Head of caudate nucleus (tissue), 42 donors: Measurements from ENCODE around the gene CELSR2.
"Not testable (repeated sequence)": the region's sequence is repeated elsewhere in the genome, so short reads cannot be mapped to it uniquely, and the experiment has no call there.

Experiments used
- DNase-seq, 42 donors: peaks; one replicate each; pipeline versions ENCODE4 v3.0.0 to v3.0.0-alpha.2; 2020 to 2021; ENCODE audit warnings: mixed read lengths in 7 of 42
- intact Hi-C: fragments of 100-400 bp; cut with DNase I; formaldehyde crosslinking; loops from one replicate; pipeline ENCODE4 v1.15.0; 2022

Gene CELSR2

DNA sequence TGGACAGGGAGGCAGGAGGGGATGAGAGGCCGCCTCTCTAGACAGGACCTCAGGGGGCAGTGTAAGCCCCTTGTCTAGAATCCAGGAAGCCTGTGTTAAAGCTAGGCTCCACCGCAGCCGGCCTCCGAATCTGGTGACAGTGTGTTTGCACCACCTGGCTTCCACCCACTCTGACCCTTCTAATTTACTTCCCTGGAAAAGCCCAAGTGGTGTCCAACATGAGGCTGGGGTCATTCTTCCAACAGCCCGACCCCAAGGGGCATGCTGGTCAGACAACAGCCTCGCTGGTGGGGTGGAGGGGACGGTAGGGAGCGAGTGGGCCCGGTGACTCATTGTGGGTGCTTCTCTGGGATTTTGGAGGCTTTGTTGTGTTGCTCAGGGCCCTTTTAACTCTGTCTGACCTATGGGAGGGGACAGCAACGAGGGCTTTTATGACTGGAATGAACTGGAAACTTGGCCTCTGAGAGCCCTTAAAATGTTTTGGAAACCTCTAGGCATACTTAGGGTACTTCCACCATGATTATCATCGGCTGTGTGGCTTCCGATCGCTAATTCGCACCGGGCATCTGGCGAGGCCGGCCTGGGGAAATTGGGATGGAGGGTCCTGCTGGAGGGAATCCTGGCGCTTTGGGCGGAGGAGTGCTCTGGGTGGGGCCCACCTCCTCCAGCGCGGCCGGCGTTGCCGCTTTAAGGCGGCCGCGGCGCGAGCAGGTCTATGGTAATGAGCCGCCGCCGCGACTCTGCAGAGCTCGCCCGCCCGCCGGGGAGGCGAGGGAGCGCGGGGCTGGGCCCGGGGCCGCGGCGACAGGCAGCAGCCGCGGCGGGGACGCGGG is at the start of gene CELSR2:
Gene CELSR2 (plus strand): TSS at position 743 of the 833 bp plus-strand sequence. CDS start 541 bp downstream, outside the sequence.
- peak in 41 of 42 donors; percentile 56 to 91 (median 80) for DNase-seq
- intact Hi-C loops, result no loop called here

DNA sequence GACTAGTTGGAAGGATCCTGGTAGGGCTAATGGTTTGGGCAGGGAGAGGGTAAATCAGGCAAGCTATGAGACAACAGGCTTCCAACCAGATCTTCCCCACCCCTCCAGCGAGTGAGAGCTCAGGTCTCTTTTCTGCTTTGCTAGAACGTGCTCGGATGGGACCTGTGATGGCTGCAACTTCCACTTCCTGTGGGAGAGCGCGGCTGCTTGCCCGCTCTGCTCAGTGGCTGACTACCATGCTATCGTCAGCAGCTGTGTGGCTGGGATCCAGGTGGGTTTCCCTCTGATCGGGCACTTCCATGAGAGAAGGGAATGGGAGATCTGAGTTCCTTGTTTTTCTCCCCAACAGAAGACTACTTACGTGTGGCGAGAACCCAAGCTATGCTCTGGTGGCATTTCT is 49.6 kb upstream of the CELSR2 start:
- peak in 1 of 42 donors; percentile 13 for DNase-seq
- intact Hi-C loops, result loop anchor here (5.0 kb wide), 1 partner anchor 63 kb away; no protein-coding TSS in a partner anchor

GRCh38 chr1:109201123-109201703 is 48.1 kb upstream of the CELSR2 start:
- intact Hi-C loops, result loop anchor here (5.0 kb wide), 1 partner anchor 61 kb away; no protein-coding TSS in a partner anchor
- DNase-seq, result peak; percentile 54 to 94 (median 82)

DNA sequence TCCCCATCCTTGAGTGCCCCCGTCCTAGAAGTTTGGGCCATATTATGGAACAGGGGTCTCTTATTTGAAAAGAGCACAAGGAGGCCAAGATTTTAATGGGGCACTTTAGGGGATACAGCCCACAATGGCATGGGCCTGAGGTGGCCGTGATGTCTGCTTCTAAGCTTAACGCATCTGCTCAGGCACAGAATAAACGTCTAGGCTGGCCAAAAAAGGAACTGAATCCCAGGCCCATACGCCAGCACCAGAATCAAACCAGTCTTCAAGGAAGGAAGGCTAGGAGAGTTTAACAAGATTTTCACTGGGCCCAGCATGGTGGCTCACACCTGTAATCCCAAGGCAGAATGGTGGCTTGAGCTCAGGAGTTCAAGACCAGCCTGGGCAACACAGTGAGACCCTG is 44.9 kb upstream of the CELSR2 start:
- intact Hi-C loops, result loop anchor here (5.0 kb wide), 1 partner anchor 58 kb away; no protein-coding TSS in a partner anchor
- DNase-seq, result peak in 2 of 42 donors; percentile 23 to 35

GRCh38 chr1:109206339-109206738 is 43.0 kb upstream of the CELSR2 start:
- DNase-seq, result peak in 1 of 42 donors; percentile 5
- intact Hi-C loops, result no loop called here

DNA sequence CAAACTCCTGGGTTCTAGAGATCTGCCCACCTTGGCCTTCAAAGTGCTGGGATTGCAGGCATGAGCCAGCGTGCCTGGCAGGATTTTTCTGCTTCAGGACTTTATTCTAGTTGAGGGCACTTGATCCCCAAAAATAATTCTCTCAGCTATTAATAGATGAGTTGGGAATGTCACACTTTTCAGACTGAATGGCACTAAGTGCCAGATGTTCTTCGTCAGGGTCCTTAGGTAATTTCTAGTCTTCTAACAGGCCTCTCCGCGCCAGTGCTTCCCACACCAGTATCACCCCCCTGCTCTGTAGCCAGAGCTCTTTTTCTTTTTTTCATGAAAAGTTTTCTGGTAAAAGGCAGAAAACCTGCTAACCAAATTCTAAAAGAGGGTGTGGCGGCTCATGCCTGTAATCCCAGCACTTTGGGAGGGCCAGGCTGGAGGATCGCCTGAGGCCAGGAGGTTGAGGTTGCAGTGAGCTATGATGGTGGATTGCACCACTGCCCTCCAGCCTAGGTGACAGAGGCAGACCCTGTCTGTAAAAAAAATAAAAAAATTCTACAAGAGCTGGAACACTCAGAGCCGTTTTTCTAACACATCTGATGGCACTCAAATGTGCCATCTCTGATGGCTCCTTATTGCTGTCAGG is 41.8 kb upstream of the CELSR2 start:
- peak in 1 of 42 donors; percentile 17 for DNase-seq
- intact Hi-C loops, result no loop called here

- peak in 2 of 42 donors; percentile 7 to 31 for DNase-seq
- intact Hi-C loops, result no loop called here
These were observed 40.9 kb upstream of the CELSR2 start for GRCh38 chr1:109208394-109208793.

DNA sequence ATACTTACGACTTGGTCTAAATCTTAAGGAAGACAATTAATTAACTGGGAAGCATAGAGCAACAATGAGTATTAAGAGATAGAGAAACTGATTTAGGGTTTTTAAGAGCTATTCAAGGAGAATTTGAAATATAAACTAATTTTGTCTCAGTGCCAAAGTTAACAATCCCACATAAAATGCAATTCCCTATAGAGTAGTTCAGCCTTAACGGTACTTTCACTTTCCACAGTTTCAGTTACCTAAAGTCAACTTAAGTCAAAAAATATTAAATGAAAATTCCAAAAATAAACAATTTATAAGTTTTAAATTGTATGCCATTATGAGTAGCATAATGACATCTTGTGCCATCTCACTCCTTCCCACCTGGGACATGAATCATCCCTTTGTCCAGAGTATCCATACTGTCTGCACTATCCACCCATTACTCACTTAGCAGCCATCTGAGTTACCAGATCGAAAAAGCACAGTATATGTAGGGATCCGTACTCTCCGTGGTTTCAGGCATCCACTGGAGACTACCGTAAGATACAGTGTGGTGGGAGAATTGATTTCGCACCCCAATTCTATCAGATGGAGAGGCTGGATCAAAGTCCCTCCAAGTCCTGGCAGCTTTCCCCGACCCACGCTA is 40.4 kb upstream of the CELSR2 start:
- peak in 1 of 42 donors; percentile 27 for DNase-seq
- intact Hi-C loops, result no loop called here

DNA sequence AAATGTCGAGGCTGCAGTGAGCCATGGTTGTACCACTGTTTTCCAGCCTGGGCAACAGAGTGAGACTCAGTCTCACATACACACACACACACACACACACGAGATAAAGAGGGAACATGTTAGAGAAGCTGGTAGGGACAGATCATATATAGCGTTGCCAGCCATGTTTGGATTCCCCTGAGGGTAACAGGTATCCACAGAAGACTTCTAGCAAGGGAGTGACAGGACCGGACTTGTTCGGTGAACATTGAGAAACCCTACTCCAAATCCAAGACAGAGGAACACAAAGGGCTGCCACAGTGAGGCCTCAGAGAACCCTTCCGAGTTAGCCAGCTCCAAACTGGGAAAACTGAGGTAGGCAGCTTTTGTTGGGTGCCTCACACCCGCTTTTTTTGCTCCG is 39.3 kb upstream of the CELSR2 start:
- DNase-seq, result peak in 1 of 42 donors; percentile 32
- intact Hi-C loops, result no loop called here

DNA sequence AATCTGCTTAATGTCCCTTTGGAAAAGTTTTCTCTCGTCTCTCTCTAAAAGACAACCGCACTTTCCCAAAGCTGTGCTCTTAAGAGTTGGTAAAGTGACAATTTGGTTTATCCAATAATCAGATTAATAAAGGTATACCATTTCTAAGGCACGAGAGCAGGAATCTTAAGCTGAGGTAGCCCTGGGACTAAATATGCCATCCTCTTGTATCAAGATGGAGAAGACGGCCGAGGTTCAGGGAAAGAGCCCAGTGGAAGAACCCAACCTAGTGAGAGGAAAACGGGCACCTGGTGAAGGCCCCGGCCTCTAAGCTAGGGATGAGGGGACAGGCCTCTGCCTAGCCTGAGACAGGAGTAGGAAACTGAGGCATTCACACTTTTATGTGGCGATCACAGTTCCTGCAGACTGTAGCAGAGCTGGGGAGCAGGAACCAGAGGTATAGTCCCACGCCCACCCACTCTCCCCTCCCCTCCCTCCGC is 36.0 kb upstream of the CELSR2 start:
- intact Hi-C loops, result no loop called here

DNA sequence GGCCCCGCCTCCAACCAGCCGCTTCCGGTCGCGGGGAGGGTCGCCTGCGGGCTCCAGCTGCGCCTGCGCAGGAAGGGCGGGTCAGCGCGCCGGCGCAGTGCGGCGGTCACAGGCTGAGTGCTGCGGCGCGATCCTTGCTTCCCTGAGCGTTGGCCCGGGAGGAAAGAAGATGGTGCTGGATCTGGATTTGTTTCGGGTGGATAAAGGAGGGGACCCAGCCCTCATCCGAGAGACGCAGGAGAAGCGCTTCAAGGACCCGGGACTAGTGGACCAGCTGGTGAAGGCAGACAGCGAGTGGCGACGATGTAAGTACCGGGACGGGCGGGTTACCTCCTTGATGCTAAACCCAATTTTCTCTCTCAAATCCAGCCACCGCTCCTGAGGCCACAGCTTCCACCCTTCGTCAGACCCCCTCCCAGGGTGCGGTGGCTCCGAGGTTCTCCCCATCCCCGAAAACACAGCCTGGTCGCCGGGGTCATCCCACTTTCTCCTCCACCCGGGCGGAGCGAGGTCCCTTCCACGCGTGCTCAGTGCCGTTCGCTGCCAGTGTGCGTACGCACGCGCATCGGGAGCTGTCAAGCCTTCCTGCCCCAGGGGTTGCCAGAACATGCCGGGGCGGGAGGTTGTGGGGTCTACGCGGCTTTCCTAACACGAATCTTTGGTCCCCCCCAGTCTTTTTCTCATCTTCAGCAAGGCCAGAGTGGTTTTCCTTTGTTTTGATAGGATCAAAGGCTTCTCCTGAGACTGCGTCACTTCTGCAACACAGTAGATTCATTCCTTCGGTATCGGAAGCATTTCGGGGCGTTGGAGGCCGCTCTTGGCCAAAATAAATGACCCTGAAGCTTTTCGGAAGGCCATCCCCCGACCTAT is 35.3 kb upstream of the CELSR2 start, which contains the start of gene SARS1:
Gene SARS1 (plus strand): TSS at position 95 of the 870 bp plus-strand sequence. CDS start 75 bp downstream, at position 170.
- DNase-seq, result peak; percentile 75 to 96 (median 91)
- intact Hi-C loops, result no loop called here

More for the DNA sequence above, 36.0 kb upstream of the CELSR2 start:
- no peak for DNase-seq

- intact Hi-C loops, result no loop called here
These were observed 34.4 kb upstream of the CELSR2 start for GRCh38 chr1:109214695-109215623.

GRCh38 chr1:109216662-109217061 is 32.7 kb upstream of the CELSR2 start:
- intact Hi-C loops, result no loop called here
- DNase-seq, result no peak

More at GRCh38 chr1:109214695-109215623, 34.4 kb upstream of the CELSR2 start:
- DNase-seq, result peak in 21 of 42 donors; percentile 12 to 69 (median 34)

- peak in 1 of 42 donors; percentile 29 for DNase-seq
- intact Hi-C loops, result no loop called here
These were observed 30.8 kb upstream of the CELSR2 start for GRCh38 chr1:109218516-109218915.

DNA sequence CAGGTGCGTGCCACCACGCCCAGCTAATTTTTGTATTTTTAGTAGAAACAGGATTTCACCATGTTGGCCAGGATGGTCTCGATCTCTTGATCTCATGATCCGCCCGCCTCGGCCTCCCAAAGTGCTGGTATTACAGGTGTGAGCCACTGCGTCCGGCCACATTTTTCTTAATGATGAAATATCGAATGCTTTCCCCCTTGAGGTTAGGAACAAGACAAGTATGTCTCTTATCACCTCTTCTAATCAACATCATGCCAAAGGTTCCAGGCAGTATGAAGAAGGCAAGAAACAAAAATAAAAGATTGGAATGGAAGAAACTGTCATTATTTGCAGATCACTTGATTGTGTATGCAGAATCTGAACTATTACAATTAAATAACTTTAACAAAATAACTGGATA is 28.1 kb upstream of the CELSR2 start:
- intact Hi-C loops, result not testable (repeated sequence)
- peak in 1 of 42 donors; percentile 1 for DNase-seq

DNA sequence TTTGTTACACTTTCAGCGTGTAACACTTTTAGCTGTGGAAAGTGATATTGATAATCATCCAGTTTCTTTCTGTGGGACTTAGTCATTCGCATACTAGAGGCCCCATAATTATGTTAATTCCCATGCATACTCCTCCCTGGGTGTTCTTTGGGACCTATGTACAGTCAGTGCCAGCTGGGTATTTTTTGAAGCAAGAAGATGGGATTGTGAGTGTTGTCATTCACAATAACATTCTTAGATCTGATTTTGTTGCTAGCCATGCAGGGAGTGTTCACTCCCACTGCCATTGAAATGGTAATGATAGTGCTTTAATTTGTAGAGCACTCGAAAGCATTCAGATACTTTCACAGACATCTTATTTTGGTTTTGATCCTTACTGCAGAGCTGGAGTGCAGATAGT is 24.0 kb upstream of the CELSR2 start:
- DNase-seq, result no peak
- intact Hi-C loops, result no loop called here
